ENCODE data around the gene TRAF4. TPM values are rescaled to one million over a fixed set of nuclear protein-coding genes. Genes with fewer than 3 reads are reported as not detected.
A peak's percentile ranks its signal among the peaks of the same experiment; 100 is the strongest.
"Not testable (repeated sequence)": the region's sequence is repeated elsewhere in the genome, so short reads cannot be mapped to it uniquely, and the experiment has no call there.

TRAF4 gene
- total RNA-seq, 1 experiment from 2014 or later, result 26.1 TPM

GRCh38 chr17:28751600-28752366 lies 8.0 kb downstream of the TRAF4 start:
- no peak for DNase-seq
- no peaks in the 10 kb centered on the region for H3K27me3 ChIP-seq
- H3K4me3 ChIP-seq, result no peak overlapping the region
- peaks cover 66% of the 10 kb centered on the region for H3K36me3 ChIP-seq
- H3K9me3 ChIP-seq, result no peaks in the 10 kb centered on the region

- Histone ChIP-seq H3K27me3 (no peaks in the 10 kb centered on the region), H3K9me3 (no peaks in the 10 kb centered on the region), H3K36me3 (peaks cover 52% of the 10 kb centered on the region), H3K4me3 (no peak overlapping the region)
- DNase-seq, result no peak
Observed at GRCh38 chr17:28755486-28755885, 11.7 kb downstream of the TRAF4 start.

GRCh38 chr17:28756049-28756804 lies 12.4 kb downstream of the TRAF4 start:
- Histone ChIP-seq H3K27me3 (no peaks in the 10 kb centered on the region), H3K9me3 (no peaks in the 10 kb centered on the region), H3K4me3 (no peak overlapping the region), H3K36me3 (peaks cover 51% of the 10 kb centered on the region)
- DNase-seq, result no peak

- Histone ChIP-seq H3K27me3 (no peaks in the 10 kb centered on the region), H3K36me3 (peaks cover 48% of the 10 kb centered on the region), H3K4me3 (no peak overlapping the region), H3K9me3 (no peaks in the 10 kb centered on the region)
- DNase-seq, result no peak
Observed at GRCh38 chr17:28758411-28759121, 14.8 kb downstream of the TRAF4 start.

- DNase-seq, result no peak
- H3K36me3 ChIP-seq, result peaks cover 48% of the 10 kb centered on the region
- H3K27me3 ChIP-seq, result no peaks in the 10 kb centered on the region
- H3K9me3 ChIP-seq, result no peaks in the 10 kb centered on the region
- no peak overlapping the region for H3K4me3 ChIP-seq
Observed at GRCh38 chr17:28759256-28759865, 15.6 kb downstream of the TRAF4 start.

GRCh38 chr17:28760601-28761562 lies 17.1 kb downstream of the TRAF4 start:
- no peaks in the 10 kb centered on the region for H3K9me3 ChIP-seq
- no peaks in the 10 kb centered on the region for H3K27me3 ChIP-seq
- H3K36me3 ChIP-seq, result peaks cover 42% of the 10 kb centered on the region
- peak; percentile 71 for DNase-seq
- no peak overlapping the region for H3K4me3 ChIP-seq

- Histone ChIP-seq H3K36me3 (peaks cover 48% of the 10 kb centered on the region), H3K9me3 (no peaks in the 10 kb centered on the region), H3K27me3 (no peaks in the 10 kb centered on the region), H3K4me3 (no peak overlapping the region)
- no peak for DNase-seq
Observed at GRCh38 chr17:28763137-28763799, 19.5 kb downstream of the TRAF4 start.

GRCh38 chr17:28763804-28764266 lies 20.0 kb downstream of the TRAF4 start:
- peak; percentile 64 for DNase-seq
- H3K4me3 ChIP-seq, result no peak overlapping the region
- peaks cover 42% of the 10 kb centered on the region for H3K36me3 ChIP-seq
- H3K9me3 ChIP-seq, result no peaks in the 10 kb centered on the region
- H3K27me3 ChIP-seq, result no peaks in the 10 kb centered on the region

GRCh38 chr17:28765038-28765437 lies 21.2 kb downstream of the TRAF4 start:
- Histone ChIP-seq H3K9me3 (no peaks in the 10 kb centered on the region), H3K36me3 (peaks cover 31% of the 10 kb centered on the region), H3K27me3 (no peaks in the 10 kb centered on the region), H3K4me3 (no peak overlapping the region)
- DNase-seq, result no peak

- Histone ChIP-seq H3K36me3 (peaks cover 5% of the 10 kb centered on the region), H3K4me3 (no peak overlapping the region), H3K9me3 (no peaks in the 10 kb centered on the region), H3K27me3 (no peaks in the 10 kb centered on the region)
- no peak for DNase-seq
Observed at GRCh38 chr17:28773736-28774135, 29.9 kb downstream of the TRAF4 start.

- Histone ChIP-seq H3K36me3 (peaks cover 10% of the 10 kb centered on the region), H3K27me3 (no peaks in the 10 kb centered on the region), H3K9me3 (no peaks in the 10 kb centered on the region), H3K4me3 (no peak overlapping the region)
- DNase-seq, result no peak
Observed at GRCh38 chr17:28774206-28774605, 30.4 kb downstream of the TRAF4 start.

- Histone ChIP-seq H3K27me3 (no peaks in the 10 kb centered on the region), H3K4me3 (no peak overlapping the region), H3K36me3 (peaks cover 13% of the 10 kb centered on the region), H3K9me3 (no peaks in the 10 kb centered on the region)
- no peak for DNase-seq
Observed at GRCh38 chr17:28777178-28777577, 33.4 kb downstream of the TRAF4 start.

GRCh38 chr17:28779601-28780000 lies 35.8 kb downstream of the TRAF4 start:
- not testable (repeated sequence) for H3K9me3 ChIP-seq, DNase-seq, H3K27me3 ChIP-seq, H3K4me3 ChIP-seq
- H3K36me3 ChIP-seq, result peaks cover 10% of the 10 kb centered on the region

GRCh38 chr17:28783161-28783560 lies 39.4 kb downstream of the TRAF4 start:
- no peak overlapping the region for H3K4me3 ChIP-seq
- DNase-seq, result no peak
- no peaks in the 10 kb centered on the region for H3K9me3 ChIP-seq
- H3K27me3 ChIP-seq, result no peaks in the 10 kb centered on the region
- H3K36me3 ChIP-seq, result peaks cover 15% of the 10 kb centered on the region

GRCh38 chr17:28788100-28788499 lies 44.3 kb downstream of the TRAF4 start:
- no peak for DNase-seq
- Histone ChIP-seq H3K27me3 (no peaks in the 10 kb centered on the region), H3K4me3 (no peak overlapping the region), H3K9me3 (no peaks in the 10 kb centered on the region), H3K36me3 (peaks cover 5% of the 10 kb centered on the region)

All from MG63 (cell line).